ENCODE data around the gene VPS11.

DNA sequence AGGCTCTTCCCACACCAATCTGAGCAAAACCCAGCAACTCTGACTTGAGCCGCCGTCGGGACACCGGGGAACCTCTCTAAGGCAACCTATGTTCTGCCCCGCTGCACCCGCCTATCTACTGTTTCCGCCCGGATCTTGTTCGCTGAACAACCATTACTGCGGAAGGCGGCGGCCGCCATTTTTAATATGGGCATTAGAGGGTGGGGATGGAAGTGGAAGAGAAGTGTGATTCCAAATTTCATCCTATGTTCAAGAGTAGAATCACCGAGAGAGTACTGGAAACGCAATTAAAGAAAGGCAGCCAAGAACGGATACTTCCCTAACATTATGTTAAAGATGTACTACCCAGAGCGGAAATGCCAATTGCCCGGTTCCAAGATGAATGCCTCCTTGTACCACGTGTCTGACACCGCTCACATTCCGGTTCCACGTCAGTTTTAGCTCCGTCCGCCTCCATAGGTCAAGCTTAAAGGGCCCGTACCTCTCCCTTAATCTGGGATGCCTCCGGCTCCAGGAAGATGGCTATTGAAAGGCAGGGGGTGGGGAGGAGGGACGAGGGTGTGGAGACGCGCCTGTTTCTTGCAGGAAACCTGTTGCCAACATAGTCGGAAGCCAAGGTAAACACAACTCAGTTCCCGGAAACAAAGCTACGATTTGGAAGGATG, 34.3 kb downstream of the VPS11 start, which contains the start of gene DPAGT1:
- TF ChIP-seq POLR2A (IDR thresholded peaks at IDR 0.05; ENCODE audit: low read depth) (no peak), EP300 (IDR thresholded peaks at IDR 0.05) (no peak)
- TF ChIP-seq, protein P1, sequence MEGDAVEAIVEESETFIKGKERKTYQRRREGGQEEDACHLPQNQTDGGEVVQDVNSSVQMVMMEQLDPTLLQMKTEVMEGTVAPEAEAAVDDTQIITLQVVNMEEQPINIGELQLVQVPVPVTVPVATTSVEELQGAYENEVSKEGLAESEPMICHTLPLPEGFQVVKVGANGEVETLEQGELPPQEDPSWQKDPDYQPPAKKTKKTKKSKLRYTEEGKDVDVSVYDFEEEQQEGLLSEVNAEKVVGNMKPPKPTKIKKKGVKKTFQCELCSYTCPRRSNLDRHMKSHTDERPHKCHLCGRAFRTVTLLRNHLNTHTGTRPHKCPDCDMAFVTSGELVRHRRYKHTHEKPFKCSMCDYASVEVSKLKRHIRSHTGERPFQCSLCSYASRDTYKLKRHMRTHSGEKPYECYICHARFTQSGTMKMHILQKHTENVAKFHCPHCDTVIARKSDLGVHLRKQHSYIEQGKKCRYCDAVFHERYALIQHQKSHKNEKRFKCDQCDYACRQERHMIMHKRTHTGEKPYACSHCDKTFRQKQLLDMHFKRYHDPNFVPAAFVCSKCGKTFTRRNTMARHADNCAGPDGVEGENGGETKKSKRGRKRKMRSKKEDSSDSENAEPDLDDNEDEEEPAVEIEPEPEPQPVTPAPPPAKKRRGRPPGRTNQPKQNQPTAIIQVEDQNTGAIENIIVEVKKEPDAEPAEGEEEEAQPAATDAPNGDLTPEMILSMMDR (IDR thresholded peaks at IDR 0.05): peak in 1 of 3 experiments; percentile 2
